Inferior parietal cortex (tissue), 1 donor: ENCODE results near the gene CERS6.
A peak's percentile ranks its signal among the peaks of the same experiment; 100 is the strongest.

Source experiments
- DNase-seq: peaks from one replicate; pipeline ENCODE4 v3.0.0-alpha.2; 2016; ENCODE audit errors: extremely low spot score

CERS6 gene

GRCh38 chr2:168731002-168731401 is 274.9 kb downstream of the CERS6 start:
- no peak for DNase-seq

- no peak for DNase-seq
Measured at GRCh38 chr2:168731616-168732015, 275.5 kb downstream of the CERS6 start.

DNA sequence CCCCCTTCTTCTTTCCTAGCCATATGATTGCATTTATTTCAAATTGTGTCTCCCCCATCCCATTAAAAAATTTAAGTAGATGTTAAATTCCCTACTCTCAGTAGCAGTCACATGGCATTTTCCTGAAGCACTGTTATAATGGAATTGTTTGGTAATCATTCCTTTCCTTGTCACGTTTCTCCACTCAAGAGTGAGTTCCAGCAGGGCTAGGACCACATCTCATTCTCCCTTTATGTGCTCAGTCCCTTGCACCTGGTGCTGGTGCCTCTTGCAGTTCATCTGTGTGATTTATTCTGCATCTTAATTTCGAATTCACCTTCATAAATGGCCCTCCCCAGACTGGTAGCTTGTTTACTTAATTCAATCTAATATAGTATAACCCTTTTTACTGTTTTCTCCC is 276.0 kb downstream of the CERS6 start:
- DNase-seq = no peak

GRCh38 chr2:168732506-168732905 is 276.4 kb downstream of the CERS6 start:
- no peak for DNase-seq

DNA sequence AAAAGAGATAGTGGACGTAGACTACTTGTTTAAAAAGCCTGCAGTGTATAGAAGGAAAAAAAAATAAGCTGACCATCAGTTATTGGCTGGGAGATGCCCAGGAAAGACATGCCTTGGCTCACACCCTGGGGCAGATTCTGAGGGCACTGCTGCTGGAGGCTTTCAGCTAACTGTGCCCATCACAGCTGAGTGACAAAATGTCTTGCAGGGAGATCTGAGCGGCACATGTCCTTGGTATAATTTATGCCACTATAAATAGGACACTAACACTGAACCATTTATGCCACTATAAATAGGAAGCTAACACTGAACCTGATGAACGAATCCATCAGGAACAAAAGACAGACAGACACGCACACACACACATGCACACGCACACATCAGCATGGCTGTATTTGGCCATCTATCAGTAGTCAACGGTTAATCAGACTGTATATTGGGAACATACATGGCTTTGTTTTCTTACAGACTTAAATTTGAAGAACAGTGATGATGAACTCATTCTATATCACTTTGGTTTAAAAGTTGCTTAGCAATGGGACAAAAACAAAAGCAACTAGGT is 278.2 kb downstream of the CERS6 start:
- no peak for DNase-seq

GRCh38 chr2:168736649-168737445 is 280.8 kb downstream of the CERS6 start:
- no peak for DNase-seq

GRCh38 chr2:168738062-168738461 is 282.0 kb downstream of the CERS6 start:
- no peak for DNase-seq

- no peak for DNase-seq
Measured at GRCh38 chr2:168740360-168740759, 284.3 kb downstream of the CERS6 start.

- no peak for DNase-seq
Measured at GRCh38 chr2:168740788-168741187, 284.7 kb downstream of the CERS6 start.

DNA sequence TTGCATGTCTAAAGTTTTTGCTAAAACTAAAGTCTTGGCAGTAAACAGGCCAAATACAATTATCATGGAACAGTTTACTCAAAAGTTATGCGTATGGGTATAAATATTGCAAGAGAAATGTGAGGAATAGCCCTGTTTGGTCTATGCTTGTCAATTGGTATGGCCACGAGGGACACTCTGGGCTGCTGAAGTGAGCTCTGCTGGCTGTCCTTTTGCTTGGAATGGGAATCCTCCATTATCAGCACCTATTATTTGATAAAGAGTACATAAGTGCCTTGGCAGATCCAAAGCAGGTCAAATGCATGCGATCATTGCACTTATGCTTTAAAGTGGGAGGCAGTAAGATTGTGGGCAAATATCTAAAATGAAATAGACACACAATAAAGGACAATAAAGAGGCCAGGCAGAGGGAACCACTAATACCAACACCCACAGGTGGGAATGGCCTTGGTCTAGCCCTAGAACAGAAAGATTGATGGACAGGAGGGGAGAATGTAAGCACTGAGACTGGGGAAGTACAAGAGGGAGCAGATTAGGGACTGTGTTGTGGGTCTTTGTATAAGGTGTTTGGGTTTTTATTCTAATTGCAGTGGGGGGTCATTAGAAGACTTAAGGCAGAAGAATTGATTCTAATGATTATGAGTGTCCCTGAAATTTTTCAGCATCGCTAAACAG is 286.3 kb downstream of the CERS6 start:
- DNase-seq = no peak

DNA sequence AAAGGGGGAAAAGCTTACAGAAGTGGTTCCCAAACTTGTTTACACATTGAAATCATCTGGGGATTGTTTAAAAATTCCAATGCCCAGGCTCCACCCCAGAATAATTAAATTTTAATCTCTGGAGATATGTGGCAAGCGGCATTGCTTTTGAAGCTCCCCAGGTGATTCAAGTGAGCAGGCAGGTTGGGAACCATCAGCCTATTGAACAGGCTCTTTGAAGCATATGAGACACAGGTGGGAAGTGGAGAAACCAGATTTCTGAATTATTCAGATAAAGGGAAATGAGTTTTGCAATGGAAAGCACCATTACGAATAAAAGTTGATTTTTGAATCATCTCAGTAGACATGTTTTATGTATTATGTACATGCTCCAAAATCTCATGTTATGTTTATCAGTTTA is 288.8 kb downstream of the CERS6 start:
- DNase-seq = no peak

DNA sequence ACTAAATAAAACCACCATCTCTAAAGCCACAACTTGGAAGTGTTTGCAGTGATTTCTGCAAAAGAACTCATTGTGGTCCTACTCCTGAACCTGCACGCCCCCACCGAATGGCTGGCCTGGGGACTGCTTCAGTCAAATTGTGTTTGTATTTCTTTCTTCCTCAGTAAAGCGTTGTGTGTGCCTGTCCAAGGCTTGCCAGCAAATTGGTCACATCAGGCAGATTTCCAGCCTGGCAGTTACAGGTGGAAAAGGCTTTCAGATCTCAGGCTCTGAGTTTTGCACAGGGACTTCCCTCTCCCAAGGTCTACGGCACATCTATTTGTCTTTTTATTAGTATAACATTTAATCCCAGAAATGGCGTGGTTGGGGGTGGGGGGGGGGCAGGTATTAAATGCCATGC is 292.4 kb downstream of the CERS6 start:
- no peak for DNase-seq

- DNase-seq = no peak
Measured at GRCh38 chr2:168749297-168749696, 293.2 kb downstream of the CERS6 start.

DNA sequence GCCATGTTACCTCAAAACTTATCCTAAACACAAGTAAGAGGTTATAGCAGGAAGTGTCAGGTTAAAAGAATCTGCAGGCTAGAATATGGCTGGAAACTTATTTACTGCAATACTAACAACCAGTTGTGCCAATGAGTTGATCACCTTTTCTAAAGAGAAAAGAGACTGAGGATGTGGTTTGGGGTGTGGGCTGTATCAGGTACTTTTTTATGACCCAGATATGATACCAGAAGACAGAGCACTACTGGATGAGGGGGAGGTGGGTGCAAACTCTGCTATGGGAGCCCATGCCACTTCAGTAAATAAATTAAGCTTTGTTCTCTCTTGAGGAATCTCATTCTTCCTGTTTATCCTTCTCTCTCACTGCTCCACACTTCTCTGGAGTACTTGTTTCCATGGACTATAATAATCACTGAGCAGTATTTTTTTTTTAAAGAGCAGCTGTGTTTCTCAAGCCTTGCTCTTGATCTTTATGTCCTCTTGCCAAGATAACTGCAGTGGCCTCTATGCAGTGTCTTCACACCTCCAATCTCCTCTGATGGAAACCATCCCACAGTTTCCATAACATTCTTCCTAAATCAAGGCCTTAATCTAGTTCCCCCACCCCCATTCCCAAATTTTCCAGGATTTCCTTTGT is 295.1 kb downstream of the CERS6 start:
- DNase-seq = no peak

- DNase-seq = no peak
Measured at GRCh38 chr2:168752361-168752760, 296.3 kb downstream of the CERS6 start.

GRCh38 chr2:168753765-168754329 is 297.8 kb downstream of the CERS6 start:
- no peak for DNase-seq

DNA sequence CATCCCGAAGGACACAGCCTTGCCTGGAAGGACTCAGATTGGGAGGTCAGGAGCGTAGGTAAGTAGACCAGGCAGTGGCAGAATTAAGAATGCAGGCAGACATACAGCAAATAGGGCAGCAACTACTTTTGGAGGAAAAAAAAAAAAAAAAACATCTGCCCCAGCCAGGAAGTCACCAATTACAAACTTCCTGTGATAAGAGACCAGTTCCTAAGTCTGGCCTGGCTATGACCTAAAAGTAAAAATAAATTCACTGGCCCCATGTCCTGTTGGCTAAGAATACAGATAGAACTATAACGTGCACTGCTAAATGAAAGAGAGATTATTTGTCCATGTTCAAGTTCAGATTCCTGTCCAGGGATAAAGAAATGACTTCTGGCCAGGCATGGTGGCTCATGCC is 301.2 kb downstream of the CERS6 start:
- DNase-seq = no peak

GRCh38 chr2:168758970-168759820 is 303.1 kb downstream of the CERS6 start:
- DNase-seq = peak; percentile 48

- no peak for DNase-seq
Measured at GRCh38 chr2:168765401-168765800, 309.3 kb downstream of the CERS6 start.

- no peak for DNase-seq
Measured at GRCh38 chr2:168766600-168766999, 310.5 kb downstream of the CERS6 start.

DNA sequence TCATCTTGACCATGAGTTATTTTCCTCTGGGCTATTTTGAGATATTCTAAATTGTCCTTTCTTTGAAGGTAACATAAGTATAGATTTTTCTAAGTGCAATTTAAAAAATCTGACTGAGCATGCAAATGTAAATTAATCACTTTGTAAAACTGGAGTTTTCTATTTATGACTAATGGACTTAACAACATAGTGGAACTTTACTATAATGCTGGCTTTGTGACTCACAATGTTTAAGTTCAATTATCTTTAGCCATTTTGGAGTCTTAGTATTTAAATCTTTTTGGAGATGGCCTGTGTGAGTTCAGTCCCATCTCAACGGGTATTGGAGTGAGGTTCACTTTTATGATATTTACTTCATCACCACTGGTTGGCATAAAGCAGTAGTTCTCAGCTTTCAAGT is 311.2 kb downstream of the CERS6 start:
- no peak for DNase-seq
